Breast epithelium (tissue), 4 donors: Measurements from ENCODE around the gene ME3. TPM values are rescaled to one million over a fixed set of nuclear protein-coding genes. Genes with fewer than 3 reads are reported as not detected.

Experiments
- DNase-seq, 2 donors: peaks; one replicate each; pipeline ENCODE4 v3.0.0-alpha.2; 2019; ENCODE audit warnings: low spot score in 2 of 2
- H3K27ac ChIP-seq, 2 donors: fragments of 200-600 bp; sonication (generic) in 1 of 2; one replicate each; pipeline ENCODE4 v1.5.1; 2016 to 2019; ENCODE audit warnings: mild to moderate bottlenecking in 1 of 2
- H3K27me3 ChIP-seq, 2 donors: fragments of 200-600 bp; sonication (generic) in 1 of 2; one replicate each; pipeline versions ENCODE4 v1.5.1 to v1.6.0; 2017 to 2019; ENCODE audit warnings: control low read depth in 1 of 2, mild to moderate bottlenecking in 1 of 2
- H3K36me3 ChIP-seq: fragments of 200-600 bp; one replicate; pipeline ENCODE4 v1.5.1; 2019
- H3K4me1 ChIP-seq, 2 donors: fragments of 200-600 bp; sonication (generic); one replicate each; pipeline ENCODE4 v1.5.1; 2016 to 2019; ENCODE audit warnings: control low read depth in 1 of 2
- H3K4me3 ChIP-seq, 3 donors: fragments of 200-600 bp; sonication (generic); 1 replicate in 2 of 3; 2 replicates in 1 of 3; pipeline ENCODE4 v1.5.1; 2016 to 2019; ENCODE audit warnings: mild to moderate bottlenecking in 3 of 3, moderate library complexity in 2 of 3
- H3K9me3 ChIP-seq, 2 donors: fragments of 200-600 bp; sonication (generic) in 1 of 2; one replicate each; pipeline ENCODE4 v1.5.1; 2016 to 2019; ENCODE audit warnings: control low read depth in 1 of 2
- CTCF ChIP-seq, 3 donors: fragments of 450-650 bp; IDR thresholded peaks; one replicate each; pipeline ENCODE4 v1.5.1; 2016 to 2017; ENCODE audit warnings: antibody characterized with exemption in 3 of 3, mild to moderate bottlenecking in 3 of 3, moderate library complexity in 3 of 3
- POLR2A ChIP-seq: fragments of 450-650 bp; IDR thresholded peaks from one replicate; pipeline ENCODE4 v1.6.1; 2016; ENCODE audit warnings: antibody characterized with exemption, mild to moderate bottlenecking, moderate library complexity
- POLR2AphosphoS5 ChIP-seq, 3 donors: sonication (generic); formaldehyde crosslinking; IDR thresholded peaks; one replicate each; pipeline ENCODE4 v1.6.1; 2017; ENCODE audit warnings: antibody characterized with exemption in 3 of 3
- intact Hi-C: fragments of 100-400 bp; cut with DNase I; formaldehyde crosslinking; loops from one replicate; pipeline ENCODE4 v1.15.1; 2023; ENCODE audit warnings: low total_unique reads
- total RNA-seq, 3 donors: library from RNA; depleted of rRNA; stranded (reverse); fragments of >200 nt; gene quantifications; one replicate each; pipeline ENCODE4 v1.1.0, GENCODE V29; 2016

The ME3 gene
- total RNA-seq, 3 donors from 2014 or later, result 53.0 to 68.5 (median 56.3) TPM

GRCh38 chr11:86594746-86595145, 77.7 kb downstream of the ME3 start:
- Histone ChIP-seq H3K36me3 (no peaks in the 10 kb centered on the region), H3K27me3 (no peaks in the 10 kb centered on the region), H3K4me3 (no peak overlapping the region), H3K4me1 (no peaks in the 10 kb centered on the region), H3K9me3 (no peaks in the 10 kb centered on the region), H3K27ac (no peak overlapping the region)
- intact Hi-C loops, result no loop called here
- TF ChIP-seq POLR2AphosphoS5 (IDR thresholded peaks at IDR 0.05) (no peak), CTCF (IDR thresholded peaks at IDR 0.05) (no peak), POLR2A (no peak)
- DNase-seq, result no peak

- TF ChIP-seq POLR2A (no peak), POLR2AphosphoS5 (IDR thresholded peaks at IDR 0.05) (no peak), CTCF (IDR thresholded peaks at IDR 0.05) (no peak)
- intact Hi-C loops, result no loop called here
- no peak for DNase-seq
- no peak overlapping the region for H3K27ac ChIP-seq
- no peaks in the 10 kb centered on the region for H3K36me3 ChIP-seq
- no peaks in the 10 kb centered on the region for H3K9me3 ChIP-seq
- H3K4me3 ChIP-seq, result no peak overlapping the region
- no peaks in the 10 kb centered on the region for H3K4me1 ChIP-seq
- H3K27me3 ChIP-seq, result no peaks in the 10 kb centered on the region
Measured at GRCh38 chr11:86593833-86594232, 78.6 kb downstream of the ME3 start.

- Histone ChIP-seq H3K9me3 (no peaks in the 10 kb centered on the region), H3K4me3 (no peak overlapping the region), H3K36me3 (no peaks in the 10 kb centered on the region), H3K27ac (peak overlapping the region; percentile 60 to 75), H3K4me1 (no peaks in the 10 kb centered on the region), H3K27me3 (no peaks in the 10 kb centered on the region)
- DNase-seq, result peak; percentile 61 to 70
- intact Hi-C loops, result no loop called here
- TF ChIP-seq CTCF (IDR thresholded peaks at IDR 0.05) (no peak), POLR2AphosphoS5 (IDR thresholded peaks at IDR 0.05) (no peak)
Measured at GRCh38 chr11:86592659-86593451, 79.6 kb downstream of the ME3 start.

- H3K4me1 ChIP-seq, result no peaks in the 10 kb centered on the region
- no peaks in the 10 kb centered on the region for H3K27me3 ChIP-seq
- H3K36me3 ChIP-seq, result no peaks in the 10 kb centered on the region
- no peak for DNase-seq
- no peaks in the 10 kb centered on the region for H3K9me3 ChIP-seq
- intact Hi-C loops, result no loop called here
- TF ChIP-seq POLR2AphosphoS5 (IDR thresholded peaks at IDR 0.05) (no peak), POLR2A (no peak), CTCF (IDR thresholded peaks at IDR 0.05) (no peak)
- no peak overlapping the region for H3K4me3 ChIP-seq
- peak overlapping the region; percentile 60 to 75 for H3K27ac ChIP-seq
Measured at GRCh38 chr11:86592047-86592591, 80.3 kb downstream of the ME3 start.

GRCh38 chr11:86591631-86592030, 80.8 kb downstream of the ME3 start:
- Histone ChIP-seq H3K27me3 (no peaks in the 10 kb centered on the region), H3K27ac (peak overlapping the region; percentile 22 to 60), H3K4me3 (no peak overlapping the region), H3K4me1 (no peaks in the 10 kb centered on the region), H3K36me3 (no peaks in the 10 kb centered on the region), H3K9me3 (no peaks in the 10 kb centered on the region)
- TF ChIP-seq POLR2A (no peak), CTCF (IDR thresholded peaks at IDR 0.05) (no peak), POLR2AphosphoS5 (IDR thresholded peaks at IDR 0.05) (no peak)
- intact Hi-C loops, result no loop called here
- DNase-seq, result no peak
